Measurements from ENCODE around the gene MOSPD3.

DNA sequence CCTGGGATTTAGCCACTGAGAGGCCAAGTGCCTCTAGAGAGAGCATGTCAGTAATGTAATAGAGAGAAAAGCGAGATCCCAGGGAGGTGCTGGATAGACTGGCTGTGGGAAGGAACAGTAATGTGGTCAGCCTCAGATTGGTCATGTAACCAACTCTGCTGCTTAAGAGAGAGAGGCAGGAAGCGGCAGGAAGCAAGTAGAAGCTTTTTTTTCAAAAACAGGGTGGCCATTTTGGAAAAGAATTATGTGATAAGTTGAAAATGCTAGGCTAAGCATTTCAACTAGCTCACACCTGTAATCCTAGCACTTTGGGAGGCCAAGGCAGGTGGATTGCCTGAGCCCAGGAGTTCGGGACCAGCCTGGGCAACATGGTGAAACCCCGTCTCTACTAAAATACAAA is 13.9 kb upstream of the MOSPD3 start:
- no peak for TF ChIP-seq EP300 (IDR thresholded peaks at IDR 0.05)
- TF ChIP-seq, protein P1, sequence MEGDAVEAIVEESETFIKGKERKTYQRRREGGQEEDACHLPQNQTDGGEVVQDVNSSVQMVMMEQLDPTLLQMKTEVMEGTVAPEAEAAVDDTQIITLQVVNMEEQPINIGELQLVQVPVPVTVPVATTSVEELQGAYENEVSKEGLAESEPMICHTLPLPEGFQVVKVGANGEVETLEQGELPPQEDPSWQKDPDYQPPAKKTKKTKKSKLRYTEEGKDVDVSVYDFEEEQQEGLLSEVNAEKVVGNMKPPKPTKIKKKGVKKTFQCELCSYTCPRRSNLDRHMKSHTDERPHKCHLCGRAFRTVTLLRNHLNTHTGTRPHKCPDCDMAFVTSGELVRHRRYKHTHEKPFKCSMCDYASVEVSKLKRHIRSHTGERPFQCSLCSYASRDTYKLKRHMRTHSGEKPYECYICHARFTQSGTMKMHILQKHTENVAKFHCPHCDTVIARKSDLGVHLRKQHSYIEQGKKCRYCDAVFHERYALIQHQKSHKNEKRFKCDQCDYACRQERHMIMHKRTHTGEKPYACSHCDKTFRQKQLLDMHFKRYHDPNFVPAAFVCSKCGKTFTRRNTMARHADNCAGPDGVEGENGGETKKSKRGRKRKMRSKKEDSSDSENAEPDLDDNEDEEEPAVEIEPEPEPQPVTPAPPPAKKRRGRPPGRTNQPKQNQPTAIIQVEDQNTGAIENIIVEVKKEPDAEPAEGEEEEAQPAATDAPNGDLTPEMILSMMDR (IDR thresholded peaks at IDR 0.05), result no peak
- TF ChIP-seq POLR2A (IDR thresholded peaks at IDR 0.05), result no peak
